K562 (cell line): ENCODE results near the gene DDAH2. TPM values are rescaled to one million over a fixed set of nuclear protein-coding genes. Genes with fewer than 3 reads are reported as not detected.

ENCODE experiments used
- AFF4 ChIP-seq: sonication (generic); formaldehyde crosslinking; IDR thresholded peaks from 2 replicates; pipeline ENCODE4 v1.8.0; 2023; ENCODE audit warnings: mild to moderate bottlenecking, missing genetic modification reagents
- ETV1 ChIP-seq: fragments of 450-650 bp; conservative IDR thresholded peaks from 2 replicates; pipeline ENCODE4 v1.6.1; 2016; ENCODE audit warnings: missing genetic modification characterization, control low read depth, low read depth, missing compliant biosample characterization
- JUNB ChIP-seq: fragments of 450-650 bp; formaldehyde crosslinking; conservative IDR thresholded peaks from 2 replicates; pipeline ENCODE4 v1.4.0; 2020; ENCODE audit warnings: mild to moderate bottlenecking
- PCBP2 ChIP-seq: fragments of 200-400 bp; formaldehyde crosslinking; IDR thresholded peaks from 2 replicates; pipeline ENCODE4 v1.6.1; 2018; ENCODE audit warnings: low read length, low read depth, mild to moderate bottlenecking, moderate library complexity; ENCODE audit not compliant: poor library complexity, severe bottlenecking
- PHF20 ChIP-seq: fragments of 450-650 bp; IDR thresholded peaks from 2 replicates; pipeline ENCODE4 v1.6.1; 2018; ENCODE audit not compliant: partially characterized antibody
- POLR2A ChIP-seq: fragments of 450-650 bp; conservative IDR thresholded peaks from 2 replicates; pipeline ENCODE4 v1.6.1; 2016
- RAD21 ChIP-seq, 2 experiments: fragments of 250-450 bp in 1 of 2; fragments of 450-650 bp in 1 of 2; sonication (Bioruptor Pico) in 1 of 2; formaldehyde crosslinking in 1 of 2; IDR thresholded peaks in 1 of 2; conservative IDR thresholded peaks in 1 of 2; 2 replicates each; pipeline versions ENCODE4 v1.4.0 to v1.8.0; 2020 to 2022; ENCODE audit warnings: mild to moderate bottlenecking in 2 of 2, moderate library complexity in 1 of 2
- REST ChIP-seq, 2 experiments: fragments of 450-650 bp; formaldehyde crosslinking in 1 of 2; IDR thresholded peaks; 2 replicates each; pipeline versions ENCODE4 v1.4.0 to v1.6.1; 2014 to 2020; ENCODE audit warnings: mild to moderate bottlenecking in 2 of 2, borderline replicate concordance in 1 of 2, low read depth in 1 of 2
- SRSF1 ChIP-seq: fragments of 200-400 bp; formaldehyde crosslinking; IDR thresholded peaks from 2 replicates; pipeline ENCODE4 v1.6.1; 2017; ENCODE audit warnings: mild to moderate bottlenecking, low read depth, low read length, moderate library complexity
- ZNF668 ChIP-seq: fragments of 250-450 bp; sonication (Bioruptor Pico); IDR thresholded peaks from 2 replicates; pipeline ENCODE4 v1.8.0; 2022; ENCODE audit warnings: mild to moderate bottlenecking, inconsistent platforms
- ZNF717 ChIP-seq: fragments of 250-450 bp; sonication (Bioruptor Pico); IDR thresholded peaks from 2 replicates; pipeline ENCODE4 v1.5.0; 2021
- polyA plus RNA-seq, 8 experiments: library from polyadenylated mRNA; depleted of rRNA in 4 of 8; stranded (reverse) in 5 of 8; unstranded in 3 of 8; fragments of >200 nt; fragmentation: Nextera tagmentation in 2 of 8; fragmentation: Illumina TruSeq in 1 of 8; extraction: Ambion mirVana in 2 of 8; extraction: Trizol in 1 of 8; gene quantifications; 2 replicates each; pipeline versions ENCODE4 v1.2.1 to v1.2.3, GENCODE V29; 2011 to 2014; ENCODE audit warnings: inconsistent platforms in 1 of 8, missing spikeins in 1 of 8
- total RNA-seq, 7 experiments: library from RNA; depleted of rRNA in 6 of 7; stranded (reverse); fragments of >200 nt in 6 of 7; fragmentation: Illumina TruSeq in 2 of 7; extraction: Trizol in 2 of 7; gene quantifications; 2 replicates each; pipeline versions ENCODE4 v1.2.1 to v1.2.3, GENCODE V29; 2011 to 2021; ENCODE audit warnings: low replicate concordance in 1 of 7
- TF ChIP-seq, protein P1 (sequence below), 2 experiments: IDR thresholded peaks; 2 replicates each; pipeline ENCODE4 v1.6.1; 2011; ENCODE audit warnings: borderline replicate concordance in 1 of 2, control low read depth in 1 of 2, low read depth in 1 of 2, low read length in 1 of 2, mild to moderate bottlenecking in 1 of 2, mixed read lengths in 1 of 2, moderate library complexity in 1 of 2; ENCODE audit not compliant: insufficient read depth in 1 of 2, insufficient read length in 1 of 2, poor library complexity in 1 of 2, severe bottlenecking in 1 of 2; ENCODE audit errors: extremely low read depth in 1 of 2

Gene DDAH2
- total and polyA plus RNA-seq, 9 of the 15 experiments (the other 6 are each of a cell fraction or from before 2014, with no cell fraction given), result 1.8 to 45.4 (median 21.4) TPM

- TF ChIP-seq ZNF668 (no peak), AFF4 (CRISPR knock-in tag) (no peak), RAD21 (CRISPR knock-in tag; conservative IDR thresholded peaks at IDR 0.05 in 1 of 2, IDR thresholded peaks at IDR 0.05 in 1 of 2) (0 out of 4 replicates have a peak, but pooled peaks of 1 of the 2 experiments have one; percentile 1), JUNB (CRISPR knock-in tag) (no peak), REST (IDR thresholded peaks at IDR 0.05; ENCODE audit: borderline replicate concordance) (no peak), REST (CRISPR knock-in tag; IDR thresholded peaks at IDR 0.05; ENCODE audit: low read depth) (no peak), PCBP2 (no peak), ETV1 (tag) (no peak), ZNF717 (peak; percentile 70; the same call in 1 of the 2 replicates), PHF20 (no peak), POLR2A (peak; percentile 2; the same call in 1 of the 2 replicates), SRSF1 (0 out of 2 replicates have a peak, but pooled peaks have one; percentile 3)
- TF ChIP-seq, protein P1, sequence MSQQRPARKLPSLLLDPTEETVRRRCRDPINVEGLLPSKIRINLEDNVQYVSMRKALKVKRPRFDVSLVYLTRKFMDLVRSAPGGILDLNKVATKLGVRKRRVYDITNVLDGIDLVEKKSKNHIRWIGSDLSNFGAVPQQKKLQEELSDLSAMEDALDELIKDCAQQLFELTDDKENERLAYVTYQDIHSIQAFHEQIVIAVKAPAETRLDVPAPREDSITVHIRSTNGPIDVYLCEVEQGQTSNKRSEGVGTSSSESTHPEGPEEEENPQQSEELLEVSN (IDR thresholded peaks at IDR 0.05; ENCODE audit: borderline replicate concordance in 1 of 2, extremely low read depth in 1 of 2, insufficient read depth in 1 of 2, insufficient read length in 1 of 2, low read depth in 1 of 2, low read length in 1 of 2, poor library complexity in 1 of 2, severe bottlenecking in 1 of 2), result no peak
Measured at GRCh38 chr6:31740397-31741223, 11.5 kb upstream of the DDAH2 start (continued).
